Naive thymus-derived CD8-positive, alpha-beta T cell (primary cell): ENCODE results near the gene LTBR. TPM values are rescaled to one million over a fixed set of nuclear protein-coding genes. Genes with fewer than 3 reads are reported as not detected.

ENCODE experiments used
- ATAC-seq, 2 donors: fragments of 150-1000 bp; cut with Tn5 transposase in 1 of 2; sonication (Bioruptor Pico), chemical (Tn5 transposase) in 1 of 2; 1 replicate in 1 of 2; 2 replicates in 1 of 2; pipeline ENCODE4 v1.10.0; 2021; ENCODE audit warnings: mild to moderate bottlenecking in 2 of 2, moderate library complexity in 2 of 2
- POLR2A ChIA-PET: fragments of 350-600 bp; sonication (Branson Sonifier 250); formaldehyde crosslinking; loops from one replicate; lab custom pipeline; 2021; ENCODE audit warnings: antibody characterized with exemption; lab: Charles Lee
- DNase-seq, 10 donors: peaks; one replicate each; pipeline versions ENCODE4 v3.0.0 to v3.0.0-alpha.2; 2020 to 2022
- H3K27ac Mint-ChIP-seq, 10 donors: one replicate each; pipeline ENCODE4 v1.8.0; 2020 to 2022; ENCODE audit warnings: mild to moderate bottlenecking in 10 of 10, mixed read lengths in 10 of 10, moderate library complexity in 4 of 10, inconsistent platforms in 1 of 10
- H3K27me3 Mint-ChIP-seq, 5 donors: one replicate each; pipeline ENCODE4 v1.8.0; 2021 to 2022; ENCODE audit warnings: mixed read lengths in 5 of 5
- H3K36me3 Mint-ChIP-seq, 3 donors: one replicate each; pipeline ENCODE4 v1.8.0; 2020 to 2022; ENCODE audit warnings: mixed read lengths in 3 of 3, mild to moderate bottlenecking in 2 of 3, inconsistent platforms in 1 of 3
- H3K4me1 Mint-ChIP-seq, 4 donors: one replicate each; pipeline ENCODE4 v1.8.0; 2021 to 2022; ENCODE audit warnings: mixed read lengths in 4 of 4
- H3K4me3 Mint-ChIP-seq, 10 donors: one replicate each; pipeline ENCODE4 v1.8.0; 2020 to 2022; ENCODE audit warnings: mild to moderate bottlenecking in 10 of 10, mixed read lengths in 10 of 10, moderate library complexity in 6 of 10, inconsistent platforms in 1 of 10
- H3K9me3 Mint-ChIP-seq, 9 donors: one replicate each; pipeline ENCODE4 v1.8.0; 2020 to 2022; ENCODE audit warnings: mixed read lengths in 9 of 9, mild to moderate bottlenecking in 3 of 9, inconsistent platforms in 1 of 9, moderate library complexity in 1 of 9
- polyA plus RNA-seq, 3 donors: library from polyadenylated mRNA; unstranded; fragments of 300-500 nt; fragmentation: Illumina TruSeq; gene quantifications; one replicate each; pipeline ENCODE4 v1.2.3, GENCODE V29; 2021
- total RNA-seq, 8 experiments: library from RNA in 2 of 8; stranded (reverse) in 2 of 8; gene quantifications; one replicate each; pipeline ENCODE4 v1.2.3 and lab custom pipeline; 2021 to 2026

LTBR gene
- total and polyA plus RNA-seq, 5 experiments from 2014 or later = 0.23 to 0.93 (median 0.91) TPM; not detected in 2

DNA sequence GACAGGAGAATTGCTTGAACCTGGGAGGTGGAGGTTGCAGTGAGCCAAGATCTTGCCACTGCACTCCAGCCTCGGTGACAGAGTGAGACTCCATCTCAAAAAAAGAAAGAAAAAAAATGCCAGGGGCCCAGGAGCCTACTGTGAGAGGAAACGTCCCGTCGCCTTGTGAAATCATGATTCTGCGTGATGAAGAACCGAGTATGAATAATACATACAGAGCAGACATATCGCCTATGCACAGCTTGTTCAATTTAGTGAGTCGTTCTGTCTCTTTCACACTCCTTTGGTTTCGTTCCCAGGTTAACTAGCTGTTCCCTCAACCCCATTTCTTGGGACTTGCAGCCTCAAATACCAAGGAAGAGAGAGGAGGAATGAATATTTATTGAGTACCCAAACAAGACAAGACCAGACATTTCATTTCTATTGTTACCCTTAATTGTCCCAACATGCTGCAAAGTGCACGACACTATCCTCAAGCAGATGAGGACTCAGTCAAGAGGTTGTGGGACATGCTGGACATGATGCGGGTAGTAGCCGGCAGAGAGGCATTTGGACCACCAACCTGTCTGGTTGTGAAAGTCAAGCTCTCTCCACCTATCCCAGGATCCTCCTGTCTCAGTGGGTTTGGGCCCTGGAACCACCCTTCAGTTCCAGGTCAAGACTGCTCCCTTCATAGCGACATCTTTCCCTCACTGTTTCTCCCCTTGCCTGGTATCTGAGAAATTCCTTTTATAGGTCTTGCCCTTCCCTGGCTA is 52.2 kb downstream of the LTBR start:
- Mint-ChIP-seq H3K36me3 (no peaks in the 10 kb centered on the region), H3K27ac (peak overlapping the region in 6 of 10 donors; percentile 10 to 72 (median 60)), H3K27me3 (no peaks in the 10 kb centered on the region), H3K9me3 (no peaks in the 10 kb centered on the region), H3K4me3 (no peak overlapping the region), H3K4me1 (peaks cover 15 to 41% (median 38%) of the 10 kb centered on the region in 4 donors)
- ATAC-seq (no peak), DNase-seq (no peak)
- POLR2A ChIA-PET = interaction anchor here (1.2 to 25.3 kb wide), 2 partner anchors 18 to 34 kb away, joined by 5 to 1074 read pairs; partner anchors contain the start of genes CD27, TAPBPL and VAMP1

GRCh38 chr12:6437586-6437985 is 53.6 kb downstream of the LTBR start:
- no peaks in the 10 kb centered on the region for H3K27me3 Mint-ChIP-seq
- H3K4me1 Mint-ChIP-seq = peaks cover 22 to 48% (median 41%) of the 10 kb centered on the region in 4 donors
- POLR2A ChIA-PET = interaction anchor here (1.5 to 25.3 kb wide), 2 partner anchors 17 to 33 kb away, joined by 10 to 1074 read pairs; partner anchors contain the start of genes CD27, TAPBPL and VAMP1
- no peaks in the 10 kb centered on the region for H3K9me3 Mint-ChIP-seq
- H3K36me3 Mint-ChIP-seq = no peaks in the 10 kb centered on the region
- ATAC-seq (no peak), DNase-seq (no peak)
- no peak overlapping the region for H3K4me3 Mint-ChIP-seq
- peak overlapping the region in 1 of 10 donors; percentile 57 for H3K27ac Mint-ChIP-seq

- ATAC-seq = no peak
- H3K9me3 Mint-ChIP-seq = no peaks in the 10 kb centered on the region
- no peak for DNase-seq
- no peaks in the 10 kb centered on the region for H3K27me3 Mint-ChIP-seq
- POLR2A ChIA-PET = interaction anchor here (1.0 to 25.3 kb wide), 4 partner anchors 8 to 32 kb away, joined by 3 to 1074 read pairs (median 8); partner anchors contain the start of genes CD27, TAPBPL and VAMP1
- H3K4me1 Mint-ChIP-seq = peaks cover 22 to 48% (median 43%) of the 10 kb centered on the region in 4 donors
- H3K36me3 Mint-ChIP-seq = no peaks in the 10 kb centered on the region
- H3K4me3 Mint-ChIP-seq = no peak overlapping the region
- no peak overlapping the region for H3K27ac Mint-ChIP-seq
These were observed 54.4 kb downstream of the LTBR start for GRCh38 chr12:6438345-6438744.

- no peaks in the 10 kb centered on the region for H3K27me3 Mint-ChIP-seq
- no peak for ATAC-seq
- H3K36me3 Mint-ChIP-seq = peaks cover 3 to 7% (median 6%) of the 10 kb centered on the region in 3 donors
- POLR2A ChIA-PET = interaction anchor here (1.1 to 25.3 kb wide), 2 partner anchors 14 to 410 kb away, joined by 3 to 1074 read pairs; partner anchors contain the start of genes CD27, CDCA3 and TAPBPL
- H3K4me1 Mint-ChIP-seq = peaks cover 25 to 49% (median 40%) of the 10 kb centered on the region in 4 donors
- H3K4me3 Mint-ChIP-seq = no peak overlapping the region
- peak overlapping the region in 4 of 10 donors; percentile 88 to 98 (median 90) for H3K27ac Mint-ChIP-seq
- no peaks in the 10 kb centered on the region for H3K9me3 Mint-ChIP-seq
- DNase-seq = no peak
These were observed 56.4 kb downstream of the LTBR start for GRCh38 chr12:6440391-6440790.

Other genes starting within 250 kb of the LTBR start
- 10 to 100 TPM in 1 of 2 experiments, 1 to 10 TPM in 1; 7.9 to 11.7 TPM for gene CD9, start 183.8 kb upstream of the LTBR start, total RNA-seq
- gene CD9, start 183.8 kb upstream of the LTBR start, polyA plus RNA-seq = 10 to 100 TPM; 23.4 to 43.4 (median 41.7) TPM
- gene PLEKHG6, start 73.5 kb upstream of the LTBR start, total RNA-seq = not detected
- gene PLEKHG6, start 73.5 kb upstream of the LTBR start, polyA plus RNA-seq = under 1 TPM; 0.14 to 0.17 (median 0.15) TPM
- 10 to 100 TPM; 91.7 to 97.6 TPM for gene TNFRSF1A, start 42.1 kb upstream of the LTBR start, total RNA-seq
- 10 to 100 TPM; 19.5 to 43.7 (median 31.1) TPM for gene TNFRSF1A, start 42.1 kb upstream of the LTBR start, polyA plus RNA-seq
- 1 to 10 TPM; 4.0 to 4.7 TPM for gene SCNN1A, start 8.6 kb upstream of the LTBR start, total RNA-seq
- gene SCNN1A, start 8.6 kb upstream of the LTBR start, polyA plus RNA-seq = under 1 TPM; 0.06 to 0.65 (median 0.23) TPM
- gene CD27, start 60.8 kb downstream of the LTBR start, total RNA-seq = 100 to 1,000 TPM; 149 to 150 TPM
- gene CD27, start 60.8 kb downstream of the LTBR start, polyA plus RNA-seq = 100 to 1,000 TPM; 391 to 632 (median 577) TPM
- gene TAPBPL, start 67.9 kb downstream of the LTBR start, total RNA-seq = 10 to 100 TPM; 42.5 to 45.4 TPM
- gene TAPBPL, start 67.9 kb downstream of the LTBR start, polyA plus RNA-seq = 100 to 1,000 TPM in 2 of 3 donors, 10 to 100 TPM in 1; 46.0 to 126 (median 106) TPM
- gene VAMP1, start 86.5 kb downstream of the LTBR start, total RNA-seq = 10 to 100 TPM; 91.4 to 92.6 TPM
- gene VAMP1, start 86.5 kb downstream of the LTBR start, polyA plus RNA-seq = 10 to 100 TPM in 2 of 3 donors, 1 to 10 TPM in 1; 9.7 to 13.6 (median 10.9) TPM
- gene MRPL51, start 109.1 kb downstream of the LTBR start, total RNA-seq = 10 to 100 TPM; 71.6 to 77.3 TPM
- gene MRPL51, start 109.1 kb downstream of the LTBR start, polyA plus RNA-seq = 100 to 1,000 TPM; 220 to 230 (median 224) TPM
- 10 to 100 TPM; 40.4 to 46.3 TPM for gene NCAPD2, start 109.9 kb downstream of the LTBR start, total RNA-seq
- 10 to 100 TPM; 24.7 to 45.3 (median 28.1) TPM for gene NCAPD2, start 109.9 kb downstream of the LTBR start, polyA plus RNA-seq
- gene GAPDH, start 150.4 kb downstream of the LTBR start, total RNA-seq = 100 to 1,000 TPM; 355 to 363 TPM
- 1,000 to 10,000 TPM; 1,014 to 1,110 (median 1,062) TPM for gene GAPDH, start 150.4 kb downstream of the LTBR start, polyA plus RNA-seq
- gene IFFO1, start 171.9 kb downstream of the LTBR start, total RNA-seq = 10 to 100 TPM; 40.9 to 45.9 TPM
- 10 to 100 TPM in 1 of 3 donors, 1 to 10 TPM in 2; 3.7 to 10.8 (median 4.4) TPM for gene IFFO1, start 171.9 kb downstream of the LTBR start, polyA plus RNA-seq
- 100 to 1,000 TPM in 1 of 2 experiments, 10 to 100 TPM in 1; 99.2 to 104 TPM for gene NOP2, start 184.1 kb downstream of the LTBR start, total RNA-seq
- gene NOP2, start 184.1 kb downstream of the LTBR start, polyA plus RNA-seq = 10 to 100 TPM; 23.6 to 41.7 (median 24.7) TPM
- 100 to 1,000 TPM; 296 to 308 TPM for gene CHD4, start 223.2 kb downstream of the LTBR start, total RNA-seq
- 10 to 100 TPM; 31.4 to 57.3 (median 56.9) TPM for gene CHD4, start 223.2 kb downstream of the LTBR start, polyA plus RNA-seq